Erythroblast (primary cell): ENCODE measurements around the gene RAB7A.

ENCODE experiments used
- GATA1 ChIP-seq: IDR thresholded peaks from 2 replicates; pipeline ENCODE4 v1.6.1; 2011; ENCODE audit warnings: low read depth, mild to moderate bottlenecking, control low read depth, low read length, moderate library complexity
- POLR2A ChIP-seq: IDR thresholded peaks from 2 replicates; pipeline ENCODE4 v1.6.1; 2011; ENCODE audit warnings: mild to moderate bottlenecking, low read length

GRCh38 chr3:128684986-128685726 lies 40.8 kb upstream of the RAB7A start:
- TF ChIP-seq POLR2A: no peak
- TF ChIP-seq GATA1: no peak
